HL-60 (cell line): ENCODE results near the gene ODC1.

Experiments
- GABPA ChIP-seq: IDR thresholded peaks from 2 replicates; pipeline ENCODE4 v1.6.1; 2012; ENCODE audit warnings: low read depth
- POLR2AphosphoS5 ChIP-seq: IDR thresholded peaks from 2 replicates; pipeline ENCODE4 v1.6.1; 2012; ENCODE audit warnings: low read depth
- TF ChIP-seq, protein P1 (sequence below): IDR thresholded peaks from one replicate; pipeline ENCODE4 v1.5.1; 2011; ENCODE audit warnings: low read length, control low read depth, inconsistent platforms; ENCODE audit not compliant: insufficient read depth
- TF ChIP-seq, protein P2 (sequence below): IDR thresholded peaks from 2 replicates; pipeline ENCODE4 v1.6.1; 2012; ENCODE audit warnings: low read depth; ENCODE audit not compliant: insufficient replicate concordance

DNA sequence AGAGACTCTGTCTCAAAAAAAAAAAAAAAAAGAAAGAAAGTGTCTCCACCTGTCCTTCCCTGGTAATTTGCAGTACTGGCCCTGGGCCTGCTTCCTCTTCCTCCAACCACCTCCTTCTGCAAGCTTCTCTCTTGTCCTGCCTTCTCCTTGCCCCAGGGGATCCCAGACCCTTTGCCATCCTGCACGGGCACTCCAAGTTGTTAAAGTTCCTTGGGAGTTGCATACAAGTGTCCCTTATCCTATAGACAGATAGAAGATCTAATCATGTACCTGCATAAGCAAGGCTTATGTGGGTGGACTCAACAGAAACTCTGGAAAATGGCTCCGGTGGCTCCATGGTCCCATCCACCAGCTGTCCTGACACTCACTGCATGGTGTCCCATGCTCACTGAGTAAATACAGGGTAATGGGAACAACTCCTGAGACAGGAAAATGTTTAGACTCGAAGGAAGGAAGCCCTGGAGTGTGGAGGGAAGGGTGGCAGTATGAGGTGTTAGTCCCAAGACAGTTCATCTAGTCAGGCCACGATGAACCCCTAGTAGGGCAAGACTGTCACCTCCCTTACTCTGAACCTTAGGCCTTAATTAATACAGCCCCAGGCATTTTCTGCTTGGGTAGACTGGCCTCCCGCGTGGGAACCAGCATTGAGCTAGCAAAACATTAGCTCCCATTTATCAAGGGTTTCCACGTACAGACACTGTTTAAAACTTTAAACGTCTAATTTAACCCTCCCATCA is 17.1 kb downstream of the ODC1 start:
- TF ChIP-seq GABPA (no peak), POLR2AphosphoS5 (no peak)
- TF ChIP-seq, protein P1, sequence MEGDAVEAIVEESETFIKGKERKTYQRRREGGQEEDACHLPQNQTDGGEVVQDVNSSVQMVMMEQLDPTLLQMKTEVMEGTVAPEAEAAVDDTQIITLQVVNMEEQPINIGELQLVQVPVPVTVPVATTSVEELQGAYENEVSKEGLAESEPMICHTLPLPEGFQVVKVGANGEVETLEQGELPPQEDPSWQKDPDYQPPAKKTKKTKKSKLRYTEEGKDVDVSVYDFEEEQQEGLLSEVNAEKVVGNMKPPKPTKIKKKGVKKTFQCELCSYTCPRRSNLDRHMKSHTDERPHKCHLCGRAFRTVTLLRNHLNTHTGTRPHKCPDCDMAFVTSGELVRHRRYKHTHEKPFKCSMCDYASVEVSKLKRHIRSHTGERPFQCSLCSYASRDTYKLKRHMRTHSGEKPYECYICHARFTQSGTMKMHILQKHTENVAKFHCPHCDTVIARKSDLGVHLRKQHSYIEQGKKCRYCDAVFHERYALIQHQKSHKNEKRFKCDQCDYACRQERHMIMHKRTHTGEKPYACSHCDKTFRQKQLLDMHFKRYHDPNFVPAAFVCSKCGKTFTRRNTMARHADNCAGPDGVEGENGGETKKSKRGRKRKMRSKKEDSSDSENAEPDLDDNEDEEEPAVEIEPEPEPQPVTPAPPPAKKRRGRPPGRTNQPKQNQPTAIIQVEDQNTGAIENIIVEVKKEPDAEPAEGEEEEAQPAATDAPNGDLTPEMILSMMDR, result no peak
- TF ChIP-seq, protein P2, sequence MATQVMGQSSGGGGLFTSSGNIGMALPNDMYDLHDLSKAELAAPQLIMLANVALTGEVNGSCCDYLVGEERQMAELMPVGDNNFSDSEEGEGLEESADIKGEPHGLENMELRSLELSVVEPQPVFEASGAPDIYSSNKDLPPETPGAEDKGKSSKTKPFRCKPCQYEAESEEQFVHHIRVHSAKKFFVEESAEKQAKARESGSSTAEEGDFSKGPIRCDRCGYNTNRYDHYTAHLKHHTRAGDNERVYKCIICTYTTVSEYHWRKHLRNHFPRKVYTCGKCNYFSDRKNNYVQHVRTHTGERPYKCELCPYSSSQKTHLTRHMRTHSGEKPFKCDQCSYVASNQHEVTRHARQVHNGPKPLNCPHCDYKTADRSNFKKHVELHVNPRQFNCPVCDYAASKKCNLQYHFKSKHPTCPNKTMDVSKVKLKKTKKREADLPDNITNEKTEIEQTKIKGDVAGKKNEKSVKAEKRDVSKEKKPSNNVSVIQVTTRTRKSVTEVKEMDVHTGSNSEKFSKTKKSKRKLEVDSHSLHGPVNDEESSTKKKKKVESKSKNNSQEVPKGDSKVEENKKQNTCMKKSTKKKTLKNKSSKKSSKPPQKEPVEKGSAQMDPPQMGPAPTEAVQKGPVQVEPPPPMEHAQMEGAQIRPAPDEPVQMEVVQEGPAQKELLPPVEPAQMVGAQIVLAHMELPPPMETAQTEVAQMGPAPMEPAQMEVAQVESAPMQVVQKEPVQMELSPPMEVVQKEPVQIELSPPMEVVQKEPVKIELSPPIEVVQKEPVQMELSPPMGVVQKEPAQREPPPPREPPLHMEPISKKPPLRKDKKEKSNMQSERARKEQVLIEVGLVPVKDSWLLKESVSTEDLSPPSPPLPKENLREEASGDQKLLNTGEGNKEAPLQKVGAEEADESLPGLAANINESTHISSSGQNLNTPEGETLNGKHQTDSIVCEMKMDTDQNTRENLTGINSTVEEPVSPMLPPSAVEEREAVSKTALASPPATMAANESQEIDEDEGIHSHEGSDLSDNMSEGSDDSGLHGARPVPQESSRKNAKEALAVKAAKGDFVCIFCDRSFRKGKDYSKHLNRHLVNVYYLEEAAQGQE, result no peak
